Liver (tissue), 9 donors: ENCODE measurements around the gene VIL1. TPM values are rescaled to one million over a fixed set of nuclear protein-coding genes. Genes with fewer than 3 reads are reported as not detected.
A peak's percentile ranks its signal among the peaks of the same experiment; 100 is the strongest.

ENCODE experiments used
- DNase-seq: peaks from one replicate; pipeline ENCODE4 v3.0.0-alpha.2; 2017; ENCODE audit warnings: low spot score
- H3K27ac ChIP-seq, 2 donors: one replicate each; pipeline ENCODE4 v1.7.0; 2013; ENCODE audit warnings: inconsistent platforms in 2 of 2, low read length in 2 of 2, control low read depth in 1 of 2, low read depth in 1 of 2, mild to moderate bottlenecking in 1 of 2
- H3K27me3 ChIP-seq, 4 donors: one replicate each; pipeline versions ENCODE4 v1.6.1 to v1.7.0; 2013; ENCODE audit warnings: low read length in 3 of 4, inconsistent platforms in 1 of 4, mild to moderate bottlenecking in 1 of 4, moderate library complexity in 1 of 4; ENCODE audit not compliant: control insufficient read depth in 4 of 4, insufficient read depth in 4 of 4
- H3K36me3 ChIP-seq, 4 donors: one replicate each; pipeline versions ENCODE4 v1.6.1 to v1.7.0; 2013; ENCODE audit warnings: low read length in 3 of 4, mild to moderate bottlenecking in 3 of 4, low read depth in 1 of 4, moderate library complexity in 1 of 4; ENCODE audit not compliant: control insufficient read depth in 4 of 4, insufficient read depth in 3 of 4
- H3K4me1 ChIP-seq, 4 donors: one replicate each; pipeline versions ENCODE4 v1.6.1 to v1.7.0; 2013; ENCODE audit warnings: low read length in 3 of 4, mild to moderate bottlenecking in 3 of 4, moderate library complexity in 1 of 4; ENCODE audit not compliant: control insufficient read depth in 4 of 4, insufficient read depth in 4 of 4
- H3K4me3 ChIP-seq, 3 donors: one replicate each; pipeline versions ENCODE4 v1.6.1 to v1.7.0; 2013; ENCODE audit warnings: low read length in 3 of 3, control low read depth in 1 of 3, low read depth in 1 of 3, mild to moderate bottlenecking in 1 of 3
- H3K9ac ChIP-seq, 2 donors: one replicate each; pipeline ENCODE4 v1.7.0; 2013; ENCODE audit warnings: low read length in 2 of 2, mild to moderate bottlenecking in 2 of 2, moderate library complexity in 2 of 2, control low read depth in 1 of 2, low read depth in 1 of 2
- H3K9me3 ChIP-seq, 4 donors: one replicate each; pipeline versions ENCODE4 v1.6.1 to v1.7.0; 2013; ENCODE audit warnings: low read length in 3 of 4; ENCODE audit not compliant: control insufficient read depth in 4 of 4
- EGR1 ChIP-seq, 2 donors: IDR thresholded peaks; 2 replicates each; pipeline ENCODE4 v1.6.1; 2016 to 2018; ENCODE audit warnings: antibody characterized with exemption in 2 of 2, low read depth in 2 of 2
- FOXA1 ChIP-seq: IDR thresholded peaks from 2 replicates; pipeline ENCODE4 v1.6.1; 2016; ENCODE audit warnings: antibody characterized with exemption
- FOXA2 ChIP-seq: IDR thresholded peaks from 2 replicates; pipeline ENCODE4 v1.6.1; 2016; ENCODE audit warnings: antibody characterized with exemption
- GABPA ChIP-seq, 2 donors: IDR thresholded peaks in 1 of 2; conservative IDR thresholded peaks in 1 of 2; 2 replicates each; pipeline ENCODE4 v1.6.1; 2016; ENCODE audit warnings: antibody characterized with exemption in 2 of 2, mild to moderate bottlenecking in 1 of 2, moderate library complexity in 1 of 2
- HNF4A ChIP-seq, 2 donors: conservative IDR thresholded peaks; 2 replicates each; pipeline ENCODE4 v1.6.1; 2016; ENCODE audit warnings: antibody characterized with exemption in 2 of 2, mild to moderate bottlenecking in 2 of 2
- HNF4G ChIP-seq: IDR thresholded peaks from 2 replicates; pipeline ENCODE4 v1.6.1; 2016; ENCODE audit warnings: antibody characterized with exemption
- JUND ChIP-seq, 2 donors: IDR thresholded peaks; 2 replicates each; pipeline ENCODE4 v1.6.1; 2016; ENCODE audit warnings: antibody characterized with exemption in 2 of 2
- NR2F2 ChIP-seq: IDR thresholded peaks from 2 replicates; pipeline ENCODE4 v1.6.1; 2016; ENCODE audit warnings: antibody characterized with exemption
- RAD21 ChIP-seq, 2 donors: IDR thresholded peaks; 2 replicates each; pipeline ENCODE4 v1.6.1; 2016; ENCODE audit warnings: antibody characterized with exemption in 2 of 2, mild to moderate bottlenecking in 2 of 2
- RXRA ChIP-seq, 2 donors: IDR thresholded peaks; 2 replicates each; pipeline ENCODE4 v1.6.1; 2017 to 2018; ENCODE audit warnings: antibody characterized with exemption in 2 of 2, mild to moderate bottlenecking in 1 of 2
- SP1 ChIP-seq: IDR thresholded peaks from 2 replicates; pipeline ENCODE4 v1.6.1; 2018; ENCODE audit warnings: antibody characterized with exemption, mild to moderate bottlenecking
- TAF1 ChIP-seq: conservative IDR thresholded peaks from 2 replicates; pipeline ENCODE4 v1.6.1; 2016; ENCODE audit warnings: antibody characterized with exemption, mild to moderate bottlenecking
- YY1 ChIP-seq: IDR thresholded peaks from 2 replicates; pipeline ENCODE4 v1.6.1; 2016; ENCODE audit warnings: antibody characterized with exemption, mild to moderate bottlenecking
- WGBS: extraction: QIAGEN DNeasy Blood & Tissue Kit; methylation state at CpG from one replicate; pipeline ENCODE4 v1.1.7; 2013; 5-methylcytosine and 5-hydroxymethylcytosine counted together
- polyA plus RNA-seq, 2 donors: library from polyadenylated mRNA; stranded (reverse) in 1 of 2; unstranded in 1 of 2; fragments of 200-250 nt in 1 of 2; fragments of >200 nt in 1 of 2; fragmentation: Nextera tagmentation in 1 of 2; extraction: Ambion mirVana in 1 of 2; gene quantifications; one replicate each; pipeline versions ENCODE4 v1.2.1 to v1.2.3, GENCODE V29; 2013 to 2015
- total RNA-seq, 2 donors: library from RNA; depleted of rRNA; stranded (reverse); fragments of >200 nt; gene quantifications; one replicate each; pipeline ENCODE4 v1.2.3, GENCODE V29; 2014
- TF ChIP-seq, protein P1 (sequence below): IDR thresholded peaks from 2 replicates; pipeline ENCODE4 v1.6.1; 2016; ENCODE audit warnings: antibody characterized with exemption
- TF ChIP-seq, protein P2 (sequence below): IDR thresholded peaks from 2 replicates; pipeline ENCODE4 v1.6.1; 2016; ENCODE audit warnings: antibody characterized with exemption, mild to moderate bottlenecking
- TF ChIP-seq, protein P3 (sequence below): IDR thresholded peaks from 2 replicates; pipeline ENCODE4 v1.6.1; 2016; ENCODE audit warnings: antibody characterized with exemption
- TF ChIP-seq, protein P4 (sequence below): IDR thresholded peaks from 2 replicates; pipeline ENCODE4 v1.6.1; 2016; ENCODE audit warnings: antibody characterized with exemption
- TF ChIP-seq, protein P5 (sequence below): fragments of 150-350 bp; IDR thresholded peaks from 2 replicates; pipeline ENCODE4 v1.5.1; 2017; ENCODE audit warnings: improper control_type of control experiment, low read depth, low read length; ENCODE audit not compliant: missing input control
- donor health status: healthy.
- donor health status: healthy.
- donor health status: healthy.
- donor health status: healthy.
- donor health status: healthy.

The VIL1 gene
- total and polyA plus RNA-seq, 4 donors = 16.4 to 72.0 (median 31.6) TPM

DNA sequence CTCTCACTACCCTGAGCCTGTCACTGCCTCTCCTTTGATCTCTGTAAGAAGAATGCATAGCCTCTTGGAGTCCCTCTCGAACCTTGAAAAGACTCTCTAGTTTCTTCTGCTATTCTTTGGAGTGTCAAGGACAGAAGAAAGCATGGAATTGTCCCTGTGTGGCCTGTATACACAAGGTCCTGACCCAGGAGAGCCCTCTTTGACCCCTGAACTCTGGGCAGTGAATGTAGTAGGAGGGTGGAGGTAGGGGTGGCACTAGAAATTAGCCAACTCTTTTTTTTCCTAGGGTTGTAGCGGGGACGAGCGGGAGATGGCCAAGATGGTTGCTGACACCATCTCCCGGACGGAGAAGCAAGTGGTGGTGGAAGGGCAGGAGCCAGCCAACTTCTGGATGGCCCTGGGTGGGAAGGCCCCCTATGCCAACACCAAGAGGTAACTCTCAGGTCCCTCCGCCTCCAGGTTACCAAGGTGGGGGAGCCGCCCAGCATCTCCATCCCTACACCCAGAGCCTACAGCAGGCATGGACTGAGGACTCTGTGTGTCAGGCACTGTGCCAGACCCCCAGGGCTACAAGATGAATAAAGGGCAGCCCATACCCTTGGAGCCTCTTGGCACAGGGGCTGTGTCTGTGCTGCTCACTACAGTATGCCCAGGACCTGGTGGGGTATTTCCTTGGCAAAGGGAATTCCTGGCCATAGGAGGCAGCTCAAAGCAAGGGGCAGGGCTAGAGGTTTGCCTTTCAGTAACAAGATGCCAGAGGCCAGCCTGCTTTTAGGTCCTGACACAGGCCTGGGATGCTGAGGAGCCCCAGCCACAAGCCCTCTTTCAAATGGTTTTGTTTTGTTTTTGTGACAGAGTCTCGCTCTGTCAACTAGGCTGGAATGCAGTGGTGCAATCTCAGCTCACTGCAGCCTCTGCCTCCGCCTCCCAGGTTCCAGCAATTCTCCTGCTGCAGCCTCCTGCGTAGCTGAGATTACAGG is 16.4 kb downstream of the VIL1 start:
- Histone ChIP-seq H3K27me3 (no peaks in the 10 kb centered on the region), H3K27ac (no peak overlapping the region), H3K9me3 (no peaks in the 10 kb centered on the region), H3K36me3 (peaks cover 0 to 62% (median 16%) of the 10 kb centered on the region in 4 donors), H3K4me3 (no peak overlapping the region), H3K4me1 (peaks cover 0 to 7% (median 5%) of the 10 kb centered on the region in 4 donors), H3K9ac (no peak overlapping the region)
- 92% methylated on average over 11 of the region's 11 CpGs for WGBS
- TF ChIP-seq EGR1 (IDR thresholded peaks at IDR 0.05; ENCODE audit: low read depth in 2 of 2) (no peak), GABPA (IDR thresholded peaks at IDR 0.05 in 1 of 2, conservative IDR thresholded peaks at IDR 0.05 in 1 of 2) (no peak), RXRA (IDR thresholded peaks at IDR 0.05) (peak in 1 of 2 donors; percentile 68), HNF4G (no peak)
- TF ChIP-seq, protein P1, sequence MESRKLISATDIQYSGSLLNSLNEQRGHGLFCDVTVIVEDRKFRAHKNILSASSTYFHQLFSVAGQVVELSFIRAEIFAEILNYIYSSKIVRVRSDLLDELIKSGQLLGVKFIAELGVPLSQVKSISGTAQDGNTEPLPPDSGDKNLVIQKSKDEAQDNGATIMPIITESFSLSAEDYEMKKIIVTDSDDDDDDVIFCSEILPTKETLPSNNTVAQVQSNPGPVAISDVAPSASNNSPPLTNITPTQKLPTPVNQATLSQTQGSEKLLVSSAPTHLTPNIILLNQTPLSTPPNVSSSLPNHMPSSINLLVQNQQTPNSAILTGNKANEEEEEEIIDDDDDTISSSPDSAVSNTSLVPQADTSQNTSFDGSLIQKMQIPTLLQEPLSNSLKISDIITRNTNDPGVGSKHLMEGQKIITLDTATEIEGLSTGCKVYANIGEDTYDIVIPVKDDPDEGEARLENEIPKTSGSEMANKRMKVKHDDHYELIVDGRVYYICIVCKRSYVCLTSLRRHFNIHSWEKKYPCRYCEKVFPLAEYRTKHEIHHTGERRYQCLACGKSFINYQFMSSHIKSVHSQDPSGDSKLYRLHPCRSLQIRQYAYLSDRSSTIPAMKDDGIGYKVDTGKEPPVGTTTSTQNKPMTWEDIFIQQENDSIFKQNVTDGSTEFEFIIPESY = no peak
- TF ChIP-seq, protein P2, sequence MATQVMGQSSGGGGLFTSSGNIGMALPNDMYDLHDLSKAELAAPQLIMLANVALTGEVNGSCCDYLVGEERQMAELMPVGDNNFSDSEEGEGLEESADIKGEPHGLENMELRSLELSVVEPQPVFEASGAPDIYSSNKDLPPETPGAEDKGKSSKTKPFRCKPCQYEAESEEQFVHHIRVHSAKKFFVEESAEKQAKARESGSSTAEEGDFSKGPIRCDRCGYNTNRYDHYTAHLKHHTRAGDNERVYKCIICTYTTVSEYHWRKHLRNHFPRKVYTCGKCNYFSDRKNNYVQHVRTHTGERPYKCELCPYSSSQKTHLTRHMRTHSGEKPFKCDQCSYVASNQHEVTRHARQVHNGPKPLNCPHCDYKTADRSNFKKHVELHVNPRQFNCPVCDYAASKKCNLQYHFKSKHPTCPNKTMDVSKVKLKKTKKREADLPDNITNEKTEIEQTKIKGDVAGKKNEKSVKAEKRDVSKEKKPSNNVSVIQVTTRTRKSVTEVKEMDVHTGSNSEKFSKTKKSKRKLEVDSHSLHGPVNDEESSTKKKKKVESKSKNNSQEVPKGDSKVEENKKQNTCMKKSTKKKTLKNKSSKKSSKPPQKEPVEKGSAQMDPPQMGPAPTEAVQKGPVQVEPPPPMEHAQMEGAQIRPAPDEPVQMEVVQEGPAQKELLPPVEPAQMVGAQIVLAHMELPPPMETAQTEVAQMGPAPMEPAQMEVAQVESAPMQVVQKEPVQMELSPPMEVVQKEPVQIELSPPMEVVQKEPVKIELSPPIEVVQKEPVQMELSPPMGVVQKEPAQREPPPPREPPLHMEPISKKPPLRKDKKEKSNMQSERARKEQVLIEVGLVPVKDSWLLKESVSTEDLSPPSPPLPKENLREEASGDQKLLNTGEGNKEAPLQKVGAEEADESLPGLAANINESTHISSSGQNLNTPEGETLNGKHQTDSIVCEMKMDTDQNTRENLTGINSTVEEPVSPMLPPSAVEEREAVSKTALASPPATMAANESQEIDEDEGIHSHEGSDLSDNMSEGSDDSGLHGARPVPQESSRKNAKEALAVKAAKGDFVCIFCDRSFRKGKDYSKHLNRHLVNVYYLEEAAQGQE = no peak
- no peak for DNase-seq

DNA sequence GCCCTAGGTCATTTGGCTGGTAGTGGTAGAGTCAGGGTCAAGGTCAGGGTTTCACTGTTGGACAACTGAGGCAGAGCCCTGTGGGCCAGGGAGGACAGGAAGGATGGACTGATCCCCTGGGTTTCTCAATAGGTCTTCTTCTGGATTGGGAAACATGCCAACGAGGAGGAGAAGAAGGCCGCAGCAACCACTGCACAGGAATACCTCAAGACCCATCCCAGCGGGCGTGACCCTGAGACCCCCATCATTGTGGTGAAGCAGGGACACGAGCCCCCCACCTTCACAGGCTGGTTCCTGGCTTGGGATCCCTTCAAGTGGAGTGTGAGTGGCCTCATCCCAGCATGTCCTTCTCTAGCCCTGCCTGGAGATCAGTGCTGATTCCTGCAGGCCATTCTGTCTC is 18.1 kb downstream of the VIL1 start:
- Histone ChIP-seq H3K4me3 (no peak overlapping the region), H3K27me3 (no peaks in the 10 kb centered on the region), H3K4me1 (peaks cover 0 to 7% (median 5%) of the 10 kb centered on the region in 4 donors), H3K9ac (no peak overlapping the region), H3K27ac (no peak overlapping the region), H3K9me3 (no peaks in the 10 kb centered on the region), H3K36me3 (peaks cover 0 to 55% (median 15%) of the 10 kb centered on the region in 4 donors)
- DNase-seq = no peak
- WGBS = 92% methylated on average over 5 of the region's 5 CpGs
- TF ChIP-seq EGR1 (IDR thresholded peaks at IDR 0.05; ENCODE audit: low read depth in 2 of 2) = no peak
- TF ChIP-seq RAD21 (IDR thresholded peaks at IDR 0.05) = no peak
- no peak for TF ChIP-seq FOXA1
- TF ChIP-seq HNF4A (conservative IDR thresholded peaks at IDR 0.05) = no peak
- TF ChIP-seq, protein P2 = no peak
- TF ChIP-seq, protein P3, sequence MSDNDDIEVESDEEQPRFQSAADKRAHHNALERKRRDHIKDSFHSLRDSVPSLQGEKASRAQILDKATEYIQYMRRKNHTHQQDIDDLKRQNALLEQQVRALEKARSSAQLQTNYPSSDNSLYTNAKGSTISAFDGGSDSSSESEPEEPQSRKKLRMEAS = no peak
- no peak for TF ChIP-seq JUND (IDR thresholded peaks at IDR 0.05)
- no peak for TF ChIP-seq GABPA (IDR thresholded peaks at IDR 0.05 in 1 of 2, conservative IDR thresholded peaks at IDR 0.05 in 1 of 2)
- TF ChIP-seq HNF4G = no peak
- TF ChIP-seq, protein P4, sequence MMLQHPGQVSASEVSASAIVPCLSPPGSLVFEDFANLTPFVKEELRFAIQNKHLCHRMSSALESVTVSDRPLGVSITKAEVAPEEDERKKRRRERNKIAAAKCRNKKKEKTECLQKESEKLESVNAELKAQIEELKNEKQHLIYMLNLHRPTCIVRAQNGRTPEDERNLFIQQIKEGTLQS = no peak
- TF ChIP-seq RXRA (IDR thresholded peaks at IDR 0.05) = no peak
- TF ChIP-seq NR2F2 = no peak
- TF ChIP-seq, protein P5, sequence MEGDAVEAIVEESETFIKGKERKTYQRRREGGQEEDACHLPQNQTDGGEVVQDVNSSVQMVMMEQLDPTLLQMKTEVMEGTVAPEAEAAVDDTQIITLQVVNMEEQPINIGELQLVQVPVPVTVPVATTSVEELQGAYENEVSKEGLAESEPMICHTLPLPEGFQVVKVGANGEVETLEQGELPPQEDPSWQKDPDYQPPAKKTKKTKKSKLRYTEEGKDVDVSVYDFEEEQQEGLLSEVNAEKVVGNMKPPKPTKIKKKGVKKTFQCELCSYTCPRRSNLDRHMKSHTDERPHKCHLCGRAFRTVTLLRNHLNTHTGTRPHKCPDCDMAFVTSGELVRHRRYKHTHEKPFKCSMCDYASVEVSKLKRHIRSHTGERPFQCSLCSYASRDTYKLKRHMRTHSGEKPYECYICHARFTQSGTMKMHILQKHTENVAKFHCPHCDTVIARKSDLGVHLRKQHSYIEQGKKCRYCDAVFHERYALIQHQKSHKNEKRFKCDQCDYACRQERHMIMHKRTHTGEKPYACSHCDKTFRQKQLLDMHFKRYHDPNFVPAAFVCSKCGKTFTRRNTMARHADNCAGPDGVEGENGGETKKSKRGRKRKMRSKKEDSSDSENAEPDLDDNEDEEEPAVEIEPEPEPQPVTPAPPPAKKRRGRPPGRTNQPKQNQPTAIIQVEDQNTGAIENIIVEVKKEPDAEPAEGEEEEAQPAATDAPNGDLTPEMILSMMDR = no peak
- TF ChIP-seq TAF1 = no peak
- no peak for TF ChIP-seq YY1
- TF ChIP-seq SP1 = no peak
- TF ChIP-seq FOXA2 = no peak
